Measurements from ENCODE around the gene KLK1. TPM values are rescaled to one million over a fixed set of nuclear protein-coding genes. Genes with fewer than 3 reads are reported as not detected.
A peak's percentile ranks its signal among the peaks of the same experiment; 100 is the strongest.

Gene KLK1
- total RNA-seq, 2 experiments from 2014 or later, result 1.4 to 2.7 TPM

- H3K27me3 Mint-ChIP-seq, result peaks cover 19% of the 10 kb centered on the region
- H3K4me1 Mint-ChIP-seq, result peaks cover 3% of the 10 kb centered on the region
Measured at GRCh38 chr19:50831026-50831396, 7.4 kb upstream of the KLK1 start.

GRCh38 chr19:50830266-50831025 lies 6.9 kb upstream of the KLK1 start:
- H3K36me3 Mint-ChIP-seq, result no peaks in the 10 kb centered on the region
- POLR2A ChIA-PET, result no interaction called here
- no peak overlapping the region for H3K27ac Mint-ChIP-seq
- DNase-seq, result no peak
- ATAC-seq (ENCODE audit: low read depth), result no peak
- no peaks in the 10 kb centered on the region for H3K9me3 Mint-ChIP-seq
- peaks cover 18% of the 10 kb centered on the region for H3K27me3 Mint-ChIP-seq
- H3K4me3 Mint-ChIP-seq, result no peak overlapping the region
- peaks cover 3% of the 10 kb centered on the region for H3K4me1 Mint-ChIP-seq

More at GRCh38 chr19:50831026-50831396, 7.4 kb upstream of the KLK1 start:
- POLR2A ChIA-PET, result no interaction called here
- no peak for ATAC-seq (ENCODE audit: low read depth)
- no peak overlapping the region for H3K27ac Mint-ChIP-seq
- no peak overlapping the region for H3K4me3 Mint-ChIP-seq
- H3K36me3 Mint-ChIP-seq, result no peaks in the 10 kb centered on the region
- H3K9me3 Mint-ChIP-seq, result no peaks in the 10 kb centered on the region
- DNase-seq, result no peak

- no peak for DNase-seq
- POLR2A ChIA-PET, result no interaction called here
- Mint-ChIP-seq H3K27me3 (peaks cover 14% of the 10 kb centered on the region), H3K9me3 (no peaks in the 10 kb centered on the region), H3K4me3 (no peak overlapping the region), H3K4me1 (no peaks in the 10 kb centered on the region), H3K36me3 (no peaks in the 10 kb centered on the region), H3K27ac (no peak overlapping the region)
- ATAC-seq (ENCODE audit: low read depth), result no peak
Measured at GRCh38 chr19:50829801-50830200, 6.2 kb upstream of the KLK1 start.

- no peak for DNase-seq
- no peak for ATAC-seq (ENCODE audit: low read depth)
- H3K4me1 Mint-ChIP-seq, result no peaks in the 10 kb centered on the region
- H3K27me3 Mint-ChIP-seq, result peaks cover 16% of the 10 kb centered on the region
- no peaks in the 10 kb centered on the region for H3K9me3 Mint-ChIP-seq
- H3K36me3 Mint-ChIP-seq, result no peaks in the 10 kb centered on the region
- POLR2A ChIA-PET, result no interaction called here
- no peak overlapping the region for H3K4me3 Mint-ChIP-seq
- H3K27ac Mint-ChIP-seq, result no peak overlapping the region
Measured at GRCh38 chr19:50827476-50827875, 3.9 kb upstream of the KLK1 start.

- POLR2A ChIA-PET, result no interaction called here
- DNase-seq (no peak), ATAC-seq (ENCODE audit: low read depth) (no peak)
- no peaks in the 10 kb centered on the region for H3K4me1 Mint-ChIP-seq
- H3K9me3 Mint-ChIP-seq, result no peaks in the 10 kb centered on the region
- no peak overlapping the region for H3K4me3 Mint-ChIP-seq
- H3K27ac Mint-ChIP-seq, result no peak overlapping the region
- no peaks in the 10 kb centered on the region for H3K36me3 Mint-ChIP-seq
- peaks cover 15% of the 10 kb centered on the region for H3K27me3 Mint-ChIP-seq
Measured at GRCh38 chr19:50826492-50827240, 3.1 kb upstream of the KLK1 start.

GRCh38 chr19:50822661-50823208 lies 852 bp downstream of the KLK1 start:
- POLR2A ChIA-PET, result interaction anchor here (1.1 kb wide), 1 partner anchor 18 kb away, joined by 3 read pairs; no protein-coding TSS in a partner anchor

GRCh38 chr19:50821622-50822021 lies 2.0 kb downstream of the KLK1 start:
- no peak for DNase-seq
- Mint-ChIP-seq H3K4me3 (no peak overlapping the region), H3K27ac (no peak overlapping the region), H3K36me3 (no peaks in the 10 kb centered on the region), H3K4me1 (peaks cover 21% of the 10 kb centered on the region), H3K9me3 (no peaks in the 10 kb centered on the region), H3K27me3 (peaks cover 43% of the 10 kb centered on the region)
- no peak for ATAC-seq (ENCODE audit: low read depth)
- POLR2A ChIA-PET, result no interaction called here

More at GRCh38 chr19:50822661-50823208, 852 bp downstream of the KLK1 start:
- H3K36me3 Mint-ChIP-seq, result no peaks in the 10 kb centered on the region
- no peak for ATAC-seq (ENCODE audit: low read depth)
- H3K27me3 Mint-ChIP-seq, result peaks cover 35% of the 10 kb centered on the region
- no peak for DNase-seq
- no peak overlapping the region for H3K4me3 Mint-ChIP-seq
- no peaks in the 10 kb centered on the region for H3K9me3 Mint-ChIP-seq
- H3K27ac Mint-ChIP-seq, result no peak overlapping the region
- H3K4me1 Mint-ChIP-seq, result peaks cover 18% of the 10 kb centered on the region

GRCh38 chr19:50821248-50821612 lies 2.4 kb downstream of the KLK1 start:
- ATAC-seq (ENCODE audit: low read depth), result no peak
- Mint-ChIP-seq H3K4me1 (peaks cover 21% of the 10 kb centered on the region), H3K36me3 (no peaks in the 10 kb centered on the region), H3K27ac (no peak overlapping the region), H3K4me3 (no peak overlapping the region), H3K9me3 (no peaks in the 10 kb centered on the region), H3K27me3 (peaks cover 45% of the 10 kb centered on the region)
- POLR2A ChIA-PET, result interaction anchor here (3.9 kb wide), 1 partner anchor 17 kb away, joined by 22 read pairs; no protein-coding TSS in a partner anchor
- DNase-seq, result no peak

GRCh38 chr19:50820549-50821247 lies 2.9 kb downstream of the KLK1 start:
- peaks cover 21% of the 10 kb centered on the region for H3K4me1 Mint-ChIP-seq
- peak overlapping the region; percentile 72 for H3K4me3 Mint-ChIP-seq
- no peaks in the 10 kb centered on the region for H3K36me3 Mint-ChIP-seq
- DNase-seq (no peak), ATAC-seq (ENCODE audit: low read depth) (no peak)
- H3K27me3 Mint-ChIP-seq, result peaks cover 46% of the 10 kb centered on the region
- POLR2A ChIA-PET, result interaction anchor here (0.8 to 3.9 kb wide), 3 partner anchors 14 to 156 kb away, joined by 4 to 22 read pairs (median 5); no protein-coding TSS in a partner anchor
- peak overlapping the region; percentile 44 for H3K27ac Mint-ChIP-seq
- H3K9me3 Mint-ChIP-seq, result no peaks in the 10 kb centered on the region

GRCh38 chr19:50820086-50820485 lies 3.5 kb downstream of the KLK1 start:
- no peaks in the 10 kb centered on the region for H3K36me3 Mint-ChIP-seq
- DNase-seq (no peak), ATAC-seq (ENCODE audit: low read depth) (no peak)
- H3K27ac Mint-ChIP-seq, result peak overlapping the region; percentile 44
- POLR2A ChIA-PET, result interaction anchor here (0.8 to 3.9 kb wide), 3 partner anchors 13 to 155 kb away, joined by 4 to 22 read pairs (median 5); no protein-coding TSS in a partner anchor
- H3K4me3 Mint-ChIP-seq, result peak overlapping the region; percentile 72
- no peaks in the 10 kb centered on the region for H3K9me3 Mint-ChIP-seq
- peaks cover 21% of the 10 kb centered on the region for H3K4me1 Mint-ChIP-seq
- peaks cover 48% of the 10 kb centered on the region for H3K27me3 Mint-ChIP-seq

GRCh38 chr19:50819636-50820035 lies 4.0 kb downstream of the KLK1 start:
- ATAC-seq (ENCODE audit: low read depth) (no peak), DNase-seq (no peak)
- Mint-ChIP-seq H3K4me1 (peaks cover 21% of the 10 kb centered on the region), H3K36me3 (no peaks in the 10 kb centered on the region), H3K27me3 (peaks cover 49% of the 10 kb centered on the region), H3K9me3 (no peaks in the 10 kb centered on the region), H3K27ac (no peak overlapping the region), H3K4me3 (peak overlapping the region; percentile 72)
- POLR2A ChIA-PET, result interaction anchor here (0.8 to 3.9 kb wide), 2 partner anchors 16 to 155 kb away, joined by 5 to 22 read pairs; no protein-coding TSS in a partner anchor

- DNase-seq (no peak), ATAC-seq (ENCODE audit: low read depth) (no peak)
- peak overlapping the region; percentile 76 for H3K4me3 Mint-ChIP-seq
- H3K4me1 Mint-ChIP-seq, result peaks cover 21% of the 10 kb centered on the region
- peaks cover 47% of the 10 kb centered on the region for H3K27me3 Mint-ChIP-seq
- POLR2A ChIA-PET, result interaction anchor here (3.9 kb wide), 1 partner anchor 15 kb away, joined by 22 read pairs; no protein-coding TSS in a partner anchor
- H3K27ac Mint-ChIP-seq, result peak overlapping the region; percentile 61
- no peaks in the 10 kb centered on the region for H3K9me3 Mint-ChIP-seq
- H3K36me3 Mint-ChIP-seq, result no peaks in the 10 kb centered on the region
Measured at GRCh38 chr19:50818859-50819472, 4.6 kb downstream of the KLK1 start.
